HEK293 (cell line): ENCODE results near the gene DDX55.

ENCODE experiments used
- CTCF ChIA-PET: fragments of 350-600 bp; formaldehyde crosslinking; extraction: SDS; loops from one replicate; lab custom pipeline; 2021; ENCODE audit warnings: antibody characterized with exemption; lab: Yijun Ruan, JAX
- POLR2A ChIA-PET: fragments of 300-600 bp; formaldehyde crosslinking; extraction: SDS; loops from one replicate; lab custom pipeline; 2020; ENCODE audit warnings: antibody characterized with exemption, inconsistent platforms; lab: Yijun Ruan, JAX
- H3K27ac ChIP-seq: fragments of 200-500 bp; sonication (Bioruptor generic); 2 replicates; pipeline ENCODE4 v1.5.1; 2014; ENCODE audit warnings: low read depth, low read length, control low read depth, inconsistent platforms; ENCODE audit errors: extremely low read depth
- H3K36me3 ChIP-seq, 2 experiments: fragments of 200-500 bp in 1 of 2; sonication (Bioruptor generic) in 1 of 2; 1 replicate in 1 of 2; 2 replicates in 1 of 2; pipeline ENCODE4 v1.5.1; 2014 to 2017; ENCODE audit warnings: inconsistent platforms in 2 of 2, low read length in 2 of 2; ENCODE audit not compliant: control insufficient read depth in 2 of 2, insufficient read depth in 1 of 2
- H3K4me1 ChIP-seq: fragments of 200-500 bp; sonication (Bioruptor generic); 2 replicates; pipeline ENCODE4 v1.5.1; 2014; ENCODE audit warnings: mild to moderate bottlenecking, low read length, inconsistent platforms; ENCODE audit not compliant: control insufficient read depth, insufficient read depth
- H3K4me3 ChIP-seq: 2 replicates; pipeline ENCODE4 v1.5.1; 2011; ENCODE audit warnings: low read depth, mild to moderate bottlenecking, control low read depth, low read length, moderate library complexity
- H3K9me3 ChIP-seq: fragments of 200-500 bp; sonication (Bioruptor generic); 2 replicates; pipeline ENCODE4 v1.5.1; 2014; ENCODE audit warnings: low read depth, low read length, inconsistent platforms; ENCODE audit not compliant: control insufficient read depth, insufficient read depth
- KLF17 ChIP-seq: fragments of 450-650 bp; formaldehyde crosslinking; IDR thresholded peaks from 2 replicates; pipeline ENCODE4 v1.5.1; 2016; ENCODE audit warnings: missing biosample characterization, missing genetic modification characterization
- PRDM2 ChIP-seq: fragments of 450-650 bp; formaldehyde crosslinking; IDR thresholded peaks from 2 replicates; pipeline ENCODE4 v1.5.1; 2016; ENCODE audit warnings: missing biosample characterization, missing genetic modification characterization, borderline replicate concordance
- SP7 ChIP-seq: fragments of 450-650 bp; formaldehyde crosslinking; IDR thresholded peaks from 2 replicates; pipeline ENCODE4 v1.5.1; 2016; ENCODE audit warnings: missing biosample characterization, missing genetic modification characterization
- WT1 ChIP-seq: fragments of 450-650 bp; formaldehyde crosslinking; IDR thresholded peaks from 2 replicates; pipeline ENCODE4 v1.5.1; 2016; ENCODE audit warnings: missing biosample characterization, missing genetic modification characterization
- YY1 ChIP-seq: fragments of 450-650 bp; formaldehyde crosslinking; IDR thresholded peaks from 2 replicates; pipeline ENCODE4 v1.5.1; 2018; ENCODE audit warnings: missing biosample characterization, missing genetic modification characterization
- ZBTB6 ChIP-seq: fragments of 450-650 bp; formaldehyde crosslinking; IDR thresholded peaks from 2 replicates; pipeline ENCODE4 v1.5.1; 2017; ENCODE audit warnings: missing biosample characterization, missing genetic modification characterization
- ZNF114 ChIP-seq: fragments of 450-650 bp; formaldehyde crosslinking; IDR thresholded peaks from 2 replicates; pipeline ENCODE4 v1.5.0; 2017; ENCODE audit warnings: missing biosample characterization, missing genetic modification characterization
- ZNF121 ChIP-seq: fragments of 450-650 bp; formaldehyde crosslinking; IDR thresholded peaks from 2 replicates; pipeline ENCODE4 v1.5.1; 2016; ENCODE audit warnings: missing biosample characterization, missing genetic modification characterization
- ZNF140 ChIP-seq: fragments of 450-650 bp; formaldehyde crosslinking; IDR thresholded peaks from 2 replicates; pipeline ENCODE4 v1.5.1; 2016; ENCODE audit warnings: missing biosample characterization, missing genetic modification characterization
- ZNF23 ChIP-seq: fragments of 450-650 bp; formaldehyde crosslinking; IDR thresholded peaks from 2 replicates; pipeline ENCODE4 v1.5.1; 2016; ENCODE audit warnings: missing biosample characterization, missing genetic modification characterization, borderline replicate concordance
- ZNF274 ChIP-seq, 2 experiments: fragments of 200-500 bp in 1 of 2; fragments of 450-650 bp in 1 of 2; sonication (Bioruptor generic) in 1 of 2; formaldehyde crosslinking in 1 of 2; IDR thresholded peaks; 2 replicates each; pipeline versions ENCODE4 v1.5.1 to v1.6.1; 2014 to 2016; ENCODE audit warnings: borderline replicate concordance in 1 of 2, inconsistent platforms in 1 of 2, low read length in 1 of 2, missing biosample characterization in 1 of 2, missing genetic modification characterization in 1 of 2
- ZNF280C ChIP-seq: fragments of 450-650 bp; formaldehyde crosslinking; IDR thresholded peaks from 2 replicates; pipeline ENCODE4 v1.5.1; 2016; ENCODE audit warnings: missing biosample characterization, missing genetic modification characterization
- ZNF426 ChIP-seq: fragments of 450-650 bp; formaldehyde crosslinking; IDR thresholded peaks from 2 replicates; pipeline ENCODE4 v1.5.1; 2017; ENCODE audit warnings: missing biosample characterization, missing genetic modification characterization, mild to moderate bottlenecking, inconsistent platforms, moderate library complexity
- ZNF473 ChIP-seq: fragments of 450-650 bp; formaldehyde crosslinking; IDR thresholded peaks from 2 replicates; pipeline ENCODE4 v1.5.1; 2017; ENCODE audit warnings: missing biosample characterization, missing genetic modification characterization
- ZNF513 ChIP-seq: fragments of 450-650 bp; IDR thresholded peaks from 2 replicates; pipeline ENCODE4 v1.5.1; 2018; ENCODE audit warnings: missing biosample characterization, missing genetic modification characterization
- ZNF544 ChIP-seq: fragments of 450-650 bp; formaldehyde crosslinking; IDR thresholded peaks from 2 replicates; pipeline ENCODE4 v1.5.0; 2017; ENCODE audit warnings: missing biosample characterization, missing genetic modification characterization
- ZNF585B ChIP-seq: fragments of 450-650 bp; formaldehyde crosslinking; IDR thresholded peaks from 2 replicates; pipeline ENCODE4 v1.5.1; 2016; ENCODE audit warnings: missing biosample characterization, missing genetic modification characterization
- ZNF677 ChIP-seq: fragments of 450-650 bp; IDR thresholded peaks from 2 replicates; pipeline ENCODE4 v1.5.0; 2018; ENCODE audit warnings: missing biosample characterization, mild to moderate bottlenecking, missing genetic modification characterization, moderate library complexity
- ZNF692 ChIP-seq: fragments of 450-650 bp; formaldehyde crosslinking; IDR thresholded peaks from 2 replicates; pipeline ENCODE4 v1.5.1; 2016; ENCODE audit warnings: missing biosample characterization, missing genetic modification characterization

The DDX55 gene

GRCh38 chr12:123634142-123634561 is 32.3 kb downstream of the DDX55 start:
- Histone ChIP-seq H3K9me3 (no peaks in the 10 kb centered on the region), H3K4me1 (0 out of 2 replicates have a peak, but pooled peaks cover 5% of the 10 kb centered on the region), H3K27ac (peak overlapping the region; percentile 89), H3K4me3 (peak overlapping the region; percentile 71), H3K36me3 (peaks cover 19% of the 10 kb centered on the region in 2 experiments)
- ChIA-PET CTCF (no interaction called here), POLR2A (interaction anchor here (0.8 to 1.2 kb wide), 4 partner anchors 10 to 401 kb away, joined by 3 to 6 read pairs (median 4); partner anchors contain the start of genes ATP6V0A2 and MPHOSPH9)
- peak; percentile 37; the same call in 1 of the 2 replicates for TF ChIP-seq YY1 (tag by site-specific recombination)
- no peak for TF ChIP-seq ZNF692
- TF ChIP-seq ZNF677 (tag by site-specific recombination): no peak
- TF ChIP-seq ZNF585B: no peak
- peak; percentile 96 for TF ChIP-seq ZNF121 (tag by site-specific recombination)

GRCh38 chr12:123643911-123644310 is 42.0 kb downstream of the DDX55 start:
- no peak overlapping the region for H3K27ac ChIP-seq
- no peak for TF ChIP-seq ZNF544 (tag by site-specific recombination)
- TF ChIP-seq ZNF140 (tag by site-specific recombination): no peak
- no peak for TF ChIP-seq WT1 (tag by site-specific recombination)
- TF ChIP-seq SP7 (tag by site-specific recombination): no peak
- no peak for TF ChIP-seq ZNF513 (tag by site-specific recombination)
- TF ChIP-seq ZNF23 (tag by site-specific recombination): no peak
- no peak for TF ChIP-seq PRDM2 (tag by site-specific recombination)
- TF ChIP-seq ZBTB6 (tag by site-specific recombination): no peak
- TF ChIP-seq ZNF473: no peak
- TF ChIP-seq KLF17 (tag by site-specific recombination): no peak
- no peak for TF ChIP-seq ZNF280C (tag by site-specific recombination)
- no peak for TF ChIP-seq ZNF426 (tag by site-specific recombination)
- TF ChIP-seq ZNF114 (tag by site-specific recombination): no peak
- no peak for TF ChIP-seq ZNF274 (IDR thresholded peaks at IDR 0.05; ENCODE audit: low read length)
- TF ChIP-seq ZNF274 (tag by site-specific recombination; IDR thresholded peaks at IDR 0.05; ENCODE audit: borderline replicate concordance): no peak
- no peaks in the 10 kb centered on the region for H3K9me3 ChIP-seq
- POLR2A ChIA-PET: no interaction called here
- no peak overlapping the region for H3K4me3 ChIP-seq
- H3K36me3 ChIP-seq: peaks cover 66 to 74% of the 10 kb centered on the region in 2 experiments
- H3K4me1 ChIP-seq: no peaks in the 10 kb centered on the region
- CTCF ChIA-PET: interaction anchor here (1.0 kb wide), 1 partner anchor 9 kb away, joined by 3 read pairs; no protein-coding TSS in a partner anchor
